Uterus (tissue), 2 donors: ENCODE results near the gene STK32C.

Experiments
- CTCF ChIP-seq, 4 experiments: fragments of 200-600 bp in 2 of 4; fragments of 450-650 bp in 2 of 4; sonication (generic) in 2 of 4; IDR thresholded peaks; one replicate each; pipeline ENCODE4 v1.5.1; 2016 to 2019; ENCODE audit warnings: antibody characterized with exemption in 4 of 4, mild to moderate bottlenecking in 2 of 4, moderate library complexity in 1 of 4
- POLR2A ChIP-seq, 2 donors: fragments of 450-650 bp; IDR thresholded peaks; one replicate each; pipeline ENCODE4 v1.6.1; 2016; ENCODE audit warnings: antibody characterized with exemption in 2 of 2, mild to moderate bottlenecking in 1 of 2, moderate library complexity in 1 of 2

- TF ChIP-seq CTCF (IDR thresholded peaks at IDR 0.05) (no peak), POLR2A (IDR thresholded peaks at IDR 0.05) (no peak)
Measured at GRCh38 chr10:132339276-132339675, 31.5 kb upstream of the STK32C start.
